ENCODE data around the gene PTPRM. TPM values are rescaled to one million over a fixed set of nuclear protein-coding genes. Genes with fewer than 3 reads are reported as not detected.

PTPRM gene
- total RNA-seq, 2 donors from 2014 or later: 80.1 to 106 TPM

- Histone ChIP-seq H3K4me3 (no peak overlapping the region), H3K27ac (no peak overlapping the region), H3K36me3 (no peaks in the 10 kb centered on the region), H3K4me1 (peaks cover 0 to 6% of the 10 kb centered on the region in 2 donors), H3K27me3 (no peaks in the 10 kb centered on the region), H3K9me3 (no peaks in the 10 kb centered on the region)
- no peak for DNase-seq (ENCODE audit: low spot score)
- TF ChIP-seq CTCF (IDR thresholded peaks at IDR 0.05): no peak
Measured at GRCh38 chr18:7524786-7525185, 42.3 kb upstream of the PTPRM start.

GRCh38 chr18:7532942-7533341, 34.2 kb upstream of the PTPRM start:
- no peak for TF ChIP-seq CTCF (IDR thresholded peaks at IDR 0.05)
- no peaks in the 10 kb centered on the region for H3K4me1 ChIP-seq
- no peaks in the 10 kb centered on the region for H3K36me3 ChIP-seq
- no peak overlapping the region for H3K27ac ChIP-seq
- no peak for DNase-seq (ENCODE audit: low spot score)
- no peak overlapping the region for H3K4me3 ChIP-seq
- H3K27me3 ChIP-seq: no peaks in the 10 kb centered on the region
- peaks cover 0 to 13% of the 10 kb centered on the region in 2 donors for H3K9me3 ChIP-seq

GRCh38 chr18:7535436-7536205, 31.5 kb upstream of the PTPRM start:
- Histone ChIP-seq H3K36me3 (no peaks in the 10 kb centered on the region), H3K9me3 (peaks cover 0 to 11% of the 10 kb centered on the region in 2 donors), H3K27me3 (no peaks in the 10 kb centered on the region), H3K4me3 (no peak overlapping the region), H3K27ac (no peak overlapping the region), H3K4me1 (no peaks in the 10 kb centered on the region)
- DNase-seq (ENCODE audit: low spot score): no peak
- TF ChIP-seq CTCF (IDR thresholded peaks at IDR 0.05): no peak

- no peaks in the 10 kb centered on the region for H3K36me3 ChIP-seq
- H3K9me3 ChIP-seq: no peaks in the 10 kb centered on the region
- DNase-seq (ENCODE audit: low spot score): no peak
- H3K4me1 ChIP-seq: no peaks in the 10 kb centered on the region
- H3K27ac ChIP-seq: no peak overlapping the region
- no peak for TF ChIP-seq CTCF (IDR thresholded peaks at IDR 0.05)
- no peak overlapping the region for H3K4me3 ChIP-seq
- H3K27me3 ChIP-seq: no peaks in the 10 kb centered on the region
Measured at GRCh38 chr18:7537145-7537544, 30.0 kb upstream of the PTPRM start.

GRCh38 chr18:7541835-7542234, 25.3 kb upstream of the PTPRM start:
- no peak for DNase-seq (ENCODE audit: low spot score)

More at GRCh38 chr18:7541835-7542234, 25.3 kb upstream of the PTPRM start:
- H3K4me1 ChIP-seq: no peaks in the 10 kb centered on the region
- H3K9me3 ChIP-seq: no peaks in the 10 kb centered on the region
- H3K27me3 ChIP-seq: no peaks in the 10 kb centered on the region
- no peak for TF ChIP-seq CTCF (IDR thresholded peaks at IDR 0.05)
- no peak overlapping the region for H3K27ac ChIP-seq
- no peaks in the 10 kb centered on the region for H3K36me3 ChIP-seq
- H3K4me3 ChIP-seq: no peak overlapping the region

Data from right atrium auricular region (tissue), 2 donors.